ENCODE results near the gene MSMB. TPM values are rescaled to one million over a fixed set of nuclear protein-coding genes. Genes with fewer than 3 reads are reported as not detected.

The MSMB gene
- total RNA-seq, 1 experiment from 2014 or later: not detected

DNA sequence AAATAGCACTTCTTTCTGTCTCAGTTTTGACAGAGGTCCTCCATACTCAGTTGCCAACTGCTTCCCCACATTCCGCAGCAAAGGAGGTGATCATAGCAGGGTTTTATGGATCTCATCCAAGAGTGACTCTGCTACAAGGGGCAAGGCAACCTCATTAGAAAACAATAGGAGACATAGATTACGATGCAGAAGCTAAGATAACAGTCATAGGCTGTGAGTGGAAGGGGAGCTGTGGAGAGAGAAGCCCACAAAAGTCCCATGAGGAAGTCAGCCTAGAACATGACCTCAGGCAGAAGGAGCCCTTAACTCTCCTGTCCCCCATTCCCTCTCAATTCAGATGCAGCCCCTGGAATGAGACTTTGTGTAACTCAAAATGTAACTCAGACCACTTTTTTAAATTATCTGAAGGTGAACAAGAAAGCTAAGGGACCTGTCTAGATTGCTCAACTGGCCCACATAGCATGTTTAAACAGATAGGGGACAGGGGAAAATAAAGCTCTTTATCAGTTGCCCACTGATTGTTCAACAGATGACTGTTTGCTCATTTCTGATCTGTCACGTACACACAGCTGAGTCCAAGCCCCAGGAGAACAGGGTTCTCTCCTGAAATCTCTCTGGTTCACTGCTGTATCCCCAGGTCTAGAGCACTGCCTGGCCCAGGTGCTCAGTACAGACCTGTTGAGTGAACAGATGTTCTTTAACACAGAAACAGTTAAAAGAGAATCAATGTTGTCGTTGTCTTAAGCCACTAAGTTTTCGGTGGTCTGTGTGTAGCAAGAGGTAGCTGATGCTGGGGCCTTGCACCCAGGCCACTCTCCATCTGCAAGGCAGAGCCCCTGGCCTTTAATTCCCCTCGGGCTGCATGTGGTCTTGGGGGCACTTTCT, 14.2 kb downstream of the MSMB start:
- no peak for DNase-seq
- H3K9me2 ChIP-seq (replicated peaks; ENCODE audit: insufficient read depth, low read length): no peaks in the 10 kb centered on the region
- no peaks in the 10 kb centered on the region for H3K27me3 ChIP-seq (ENCODE audit: low read length)
- H3K79me2 ChIP-seq (ENCODE audit: low read length): peaks cover 35% of the 10 kb centered on the region
- H3K9me3 ChIP-seq (ENCODE audit: low read length): no peaks in the 10 kb centered on the region
- no peak overlapping the region for H3K4me3 ChIP-seq (ENCODE audit: low read length)
- H3K4me2 ChIP-seq (ENCODE audit: low read depth, low read length, poor library complexity, severe bottlenecking): no peak overlapping the region
- no peaks in the 10 kb centered on the region for H3K36me3 ChIP-seq (ENCODE audit: insufficient read depth, low read length)
- peaks cover 28% of the 10 kb centered on the region for H3K4me1 ChIP-seq (ENCODE audit: low read length)
- H3K9ac ChIP-seq (ENCODE audit: low read length): no peak overlapping the region
- H4K20me1 ChIP-seq (ENCODE audit: insufficient read depth, low read depth, low read length): peaks cover 20% of the 10 kb centered on the region
- H2AFZ ChIP-seq (ENCODE audit: low read length): peak overlapping the region; percentile 20; the same call in 1 of the 2 replicates
- H3K27ac ChIP-seq (ENCODE audit: low read length): no peak overlapping the region

DNA sequence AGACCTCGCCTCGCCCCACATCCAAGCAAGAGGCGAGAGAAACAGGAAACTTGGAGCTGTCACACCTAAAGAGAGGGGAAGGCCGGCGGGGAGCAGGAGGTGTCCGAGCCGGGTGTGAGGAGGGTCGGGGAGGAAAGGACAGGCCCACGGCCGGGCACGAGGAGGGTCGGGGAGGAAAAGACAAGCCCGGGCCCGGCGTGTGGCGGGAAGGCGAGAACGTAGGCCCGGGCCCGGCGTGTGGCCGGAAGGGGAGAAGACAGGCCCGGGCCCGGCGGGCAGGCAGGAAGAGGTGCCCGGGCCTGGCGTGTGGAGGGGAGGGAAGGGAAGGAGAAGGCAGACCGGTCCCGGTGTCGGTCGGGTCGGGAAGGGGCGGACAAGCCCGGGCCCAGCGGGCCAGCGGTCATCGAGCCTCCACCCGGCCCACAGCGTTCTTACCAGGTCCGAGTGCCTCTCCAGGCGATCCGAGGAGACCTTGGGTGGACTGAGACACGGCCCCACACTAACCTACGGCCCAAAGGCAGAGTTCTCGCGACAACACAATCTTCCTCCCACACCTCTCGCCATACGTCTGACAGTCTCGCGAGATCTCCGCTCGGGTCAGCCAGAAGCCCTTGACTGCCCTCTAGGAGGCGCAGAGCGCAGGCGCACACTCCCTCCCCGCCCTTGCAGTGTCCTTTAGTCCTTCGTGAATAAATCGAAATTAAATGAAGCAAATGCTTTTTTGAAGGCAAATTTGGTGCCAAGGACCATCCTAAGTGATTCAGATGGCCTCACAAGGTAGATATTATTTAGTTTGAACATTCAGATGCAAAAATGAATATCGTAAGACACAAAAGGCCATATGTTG, 15.8 kb downstream of the MSMB start, which contains the start of gene NCOA4:
NCOA4 (minus strand) TSS at position 533 of the 847 bp plus-strand sequence. CDS start 13,943 bp downstream, outside the sequence.
- H3K9ac ChIP-seq (ENCODE audit: low read length): peak within 1 kb of the TSS; percentile 93
- peak within 1 kb of the TSS; percentile 86; the same call in 1 of the 2 replicates for H2AFZ ChIP-seq (ENCODE audit: low read length)
- H3K4me1 ChIP-seq (ENCODE audit: low read length): peaks cover 30% of the 10 kb centered on the region
- H3K9me2 ChIP-seq (replicated peaks; ENCODE audit: insufficient read depth, low read length): no peaks in the 10 kb centered on the region
- peak within 1 kb of the TSS; percentile 77 for H3K4me3 ChIP-seq (ENCODE audit: low read length)
- peak within 1 kb of the TSS; percentile 62 for H3K27ac ChIP-seq (ENCODE audit: low read length)
- no peaks in the 10 kb centered on the region for H3K27me3 ChIP-seq (ENCODE audit: low read length)
- H4K20me1 ChIP-seq (ENCODE audit: insufficient read depth, low read depth, low read length): peaks cover 28% of the 10 kb centered on the region
- peak; percentile 99 for DNase-seq
- no peaks in the 10 kb centered on the region for H3K9me3 ChIP-seq (ENCODE audit: low read length)
- peak within 1 kb of the TSS; percentile 93 for H3K4me2 ChIP-seq (ENCODE audit: low read depth, low read length, poor library complexity, severe bottlenecking)
- no peaks in the 10 kb centered on the region for H3K36me3 ChIP-seq (ENCODE audit: insufficient read depth, low read length)
- peaks cover 50% of the 10 kb centered on the region for H3K79me2 ChIP-seq (ENCODE audit: low read length)

DNA sequence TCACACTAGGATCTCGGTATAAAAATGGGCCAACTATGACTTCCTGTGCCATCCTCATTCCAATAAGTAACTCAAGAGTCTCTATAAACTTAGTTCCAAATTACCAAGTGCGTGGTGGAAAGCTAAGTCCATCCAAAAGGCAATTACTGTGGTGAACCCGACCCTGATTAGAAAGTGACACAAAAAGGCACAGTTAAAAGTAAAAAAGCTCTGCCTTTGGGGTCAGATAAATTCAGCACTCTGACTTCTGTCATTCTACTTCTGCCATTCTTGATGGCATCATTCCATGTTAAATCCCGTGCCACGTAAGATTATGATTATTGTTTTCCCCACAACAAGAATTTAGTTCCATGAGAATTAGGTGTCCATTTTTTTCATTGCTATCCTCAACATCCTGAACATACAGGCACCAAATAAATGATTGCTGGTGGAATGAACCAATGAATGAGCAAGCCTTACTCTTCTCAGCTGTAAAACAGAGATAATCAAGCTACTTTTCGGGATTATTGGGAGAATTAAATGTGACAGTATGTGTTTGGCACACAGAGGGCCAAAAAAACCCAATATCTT, 16.5 kb downstream of the MSMB start:
- peak; percentile 51 for DNase-seq
- Histone ChIP-seq H3K9me3 (ENCODE audit: low read length) (no peaks in the 10 kb centered on the region), H4K20me1 (ENCODE audit: insufficient read depth, low read depth, low read length) (peaks cover 29% of the 10 kb centered on the region), H3K79me2 (ENCODE audit: low read length) (peaks cover 58% of the 10 kb centered on the region), H3K36me3 (ENCODE audit: insufficient read depth, low read length) (no peaks in the 10 kb centered on the region), H3K4me1 (ENCODE audit: low read length) (peaks cover 30% of the 10 kb centered on the region), H2AFZ (ENCODE audit: low read length) (no peak overlapping the region; the same call in 1 of the 2 replicates), H3K27ac (ENCODE audit: low read length) (peak overlapping the region; percentile 62), H3K9ac (ENCODE audit: low read length) (peak overlapping the region; percentile 93), H3K9me2 (replicated peaks; ENCODE audit: insufficient read depth, low read length) (no peaks in the 10 kb centered on the region), H3K4me3 (ENCODE audit: low read length) (peak overlapping the region; percentile 77), H3K4me2 (ENCODE audit: low read depth, low read length, poor library complexity, severe bottlenecking) (peak overlapping the region; percentile 93), H3K27me3 (ENCODE audit: low read length) (no peaks in the 10 kb centered on the region)

DNA sequence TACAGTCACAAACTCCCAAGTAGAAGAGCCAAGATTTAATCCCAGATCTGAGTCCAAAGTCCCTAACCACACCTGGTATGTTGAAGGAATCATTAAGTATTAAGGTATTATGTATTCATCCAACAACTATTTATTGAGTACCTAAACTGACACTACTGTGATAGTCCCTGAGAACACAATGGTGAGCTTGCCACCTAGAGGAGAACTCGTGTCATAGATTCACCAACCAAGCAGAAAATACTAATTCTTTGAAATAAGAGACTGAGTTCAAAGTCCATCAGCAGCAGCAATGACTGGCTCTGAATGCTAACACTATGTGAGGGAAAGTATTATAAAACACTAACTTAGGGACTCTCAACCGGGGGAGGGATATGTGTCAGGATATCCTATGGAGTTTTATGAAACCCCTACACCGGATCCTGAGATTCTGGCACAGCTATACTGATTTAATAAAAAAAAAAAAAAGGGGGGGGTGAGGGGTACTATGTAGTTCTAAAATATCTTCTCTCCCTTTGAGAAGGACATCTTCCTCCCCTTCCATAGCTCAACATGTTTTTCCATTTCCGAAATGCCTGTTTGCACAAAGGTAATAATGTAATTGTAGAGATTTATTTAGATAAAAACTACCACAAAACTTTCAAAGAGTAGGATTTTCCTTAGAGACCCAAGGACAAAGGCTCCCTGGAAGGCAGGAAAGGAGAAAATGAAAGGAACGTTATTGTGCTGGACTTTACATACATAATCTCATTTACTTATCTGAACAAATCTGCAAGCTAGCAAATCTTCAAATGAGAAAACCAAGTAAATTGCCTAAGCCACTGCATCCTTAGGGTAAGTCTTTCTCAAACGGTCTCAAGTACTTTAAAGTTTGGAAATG, 17.2 kb downstream of the MSMB start:
- Histone ChIP-seq H3K27me3 (ENCODE audit: low read length) (no peaks in the 10 kb centered on the region), H4K20me1 (ENCODE audit: insufficient read depth, low read depth, low read length) (peaks cover 29% of the 10 kb centered on the region), H3K27ac (ENCODE audit: low read length) (peak overlapping the region; percentile 62), H3K9ac (ENCODE audit: low read length) (peak overlapping the region; percentile 93), H3K4me1 (ENCODE audit: low read length) (peaks cover 30% of the 10 kb centered on the region), H3K4me3 (ENCODE audit: low read length) (peak overlapping the region; percentile 77), H3K36me3 (ENCODE audit: insufficient read depth, low read length) (no peaks in the 10 kb centered on the region), H3K9me3 (ENCODE audit: low read length) (no peaks in the 10 kb centered on the region), H3K79me2 (ENCODE audit: low read length) (peaks cover 65% of the 10 kb centered on the region), H3K9me2 (replicated peaks; ENCODE audit: insufficient read depth, low read length) (no peaks in the 10 kb centered on the region), H2AFZ (ENCODE audit: low read length) (no peak overlapping the region), H3K4me2 (ENCODE audit: low read depth, low read length, poor library complexity, severe bottlenecking) (peak overlapping the region; percentile 93)
- peak; percentile 84 for DNase-seq

DNA sequence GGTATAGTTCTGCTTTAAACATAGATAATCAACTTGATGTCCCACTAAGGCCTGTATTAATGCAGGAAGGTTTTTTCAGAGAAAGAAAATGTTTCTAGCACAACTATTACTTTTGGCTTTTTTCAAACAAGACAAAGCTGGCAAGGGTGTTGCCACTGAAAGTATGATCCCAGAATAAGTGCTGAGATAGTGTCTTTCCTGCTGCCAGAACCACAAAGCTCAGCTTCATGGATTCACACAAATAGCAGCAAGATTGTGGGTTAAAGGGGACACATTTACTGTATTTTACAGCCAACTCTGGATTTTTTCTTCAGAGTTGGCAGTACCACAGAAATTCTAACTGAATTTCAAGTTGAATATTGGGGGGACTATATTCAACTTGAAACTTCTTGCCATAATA, 20.0 kb downstream of the MSMB start:
- Histone ChIP-seq H3K4me3 (ENCODE audit: low read length) (no peak overlapping the region), H3K9ac (ENCODE audit: low read length) (no peak overlapping the region), H3K79me2 (ENCODE audit: low read length) (peaks cover 92% of the 10 kb centered on the region), H2AFZ (ENCODE audit: low read length) (no peak overlapping the region), H3K4me1 (ENCODE audit: low read length) (peaks cover 40% of the 10 kb centered on the region), H3K9me2 (replicated peaks; ENCODE audit: insufficient read depth, low read length) (no peaks in the 10 kb centered on the region), H3K9me3 (ENCODE audit: low read length) (no peaks in the 10 kb centered on the region), H3K4me2 (ENCODE audit: low read depth, low read length, poor library complexity, severe bottlenecking) (no peak overlapping the region), H3K36me3 (ENCODE audit: insufficient read depth, low read length) (no peaks in the 10 kb centered on the region), H3K27ac (ENCODE audit: low read length) (no peak overlapping the region), H3K27me3 (ENCODE audit: low read length) (no peaks in the 10 kb centered on the region), H4K20me1 (ENCODE audit: insufficient read depth, low read depth, low read length) (peaks cover 29% of the 10 kb centered on the region)
- DNase-seq: no peak

DNA sequence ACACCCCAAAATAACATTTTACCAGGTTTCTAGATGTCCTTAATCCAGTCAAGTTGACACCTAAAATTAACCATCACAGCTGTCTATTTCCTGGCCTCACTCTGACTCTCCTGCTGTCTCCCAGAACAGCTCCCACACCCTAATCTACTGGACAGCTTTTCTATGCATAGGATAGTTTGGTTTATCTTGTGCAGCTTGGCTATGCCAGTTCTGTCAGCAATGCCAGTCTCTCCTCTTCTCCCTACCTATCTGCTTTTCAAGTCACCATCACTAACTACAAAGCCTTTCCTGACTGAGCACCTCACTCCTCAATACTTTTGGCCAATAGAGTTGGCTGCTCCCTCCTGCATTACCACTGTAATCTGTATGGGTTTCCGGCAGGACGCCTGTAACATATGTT, 20.7 kb downstream of the MSMB start:
- H3K9ac ChIP-seq (ENCODE audit: low read length): no peak overlapping the region
- no peak for DNase-seq
- peaks cover 42% of the 10 kb centered on the region for H3K4me1 ChIP-seq (ENCODE audit: low read length)
- H3K27ac ChIP-seq (ENCODE audit: low read length): no peak overlapping the region
- H3K79me2 ChIP-seq (ENCODE audit: low read length): peaks cover 99% of the 10 kb centered on the region
- peaks cover 29% of the 10 kb centered on the region for H4K20me1 ChIP-seq (ENCODE audit: insufficient read depth, low read depth, low read length)
- no peaks in the 10 kb centered on the region for H3K27me3 ChIP-seq (ENCODE audit: low read length)
- H3K36me3 ChIP-seq (ENCODE audit: insufficient read depth, low read length): no peaks in the 10 kb centered on the region
- H3K9me2 ChIP-seq (replicated peaks; ENCODE audit: insufficient read depth, low read length): no peaks in the 10 kb centered on the region
- H3K4me2 ChIP-seq (ENCODE audit: low read depth, low read length, poor library complexity, severe bottlenecking): no peak overlapping the region
- H3K9me3 ChIP-seq (ENCODE audit: low read length): no peaks in the 10 kb centered on the region
- H3K4me3 ChIP-seq (ENCODE audit: low read length): no peak overlapping the region
- H2AFZ ChIP-seq (ENCODE audit: low read length): no peak overlapping the region

DNA sequence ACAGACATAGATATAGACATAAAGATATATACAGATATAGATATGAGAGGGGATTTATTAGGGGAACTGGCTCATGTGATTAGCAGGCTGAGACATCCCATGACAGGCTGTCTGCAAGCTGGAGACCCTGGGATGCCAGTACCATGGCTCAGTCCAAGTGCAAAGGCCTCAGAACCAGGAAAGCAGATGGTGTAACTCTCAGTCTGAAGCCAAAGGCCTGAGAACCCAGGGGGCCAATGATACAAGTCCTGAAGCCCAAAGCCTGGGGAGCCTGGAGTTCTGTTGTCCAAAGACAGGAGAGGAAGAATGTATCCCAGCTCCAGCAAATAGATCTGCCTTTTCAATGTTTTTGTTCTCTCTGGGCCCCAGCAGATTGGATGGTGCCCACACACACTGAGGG, 21.1 kb downstream of the MSMB start:
- Histone ChIP-seq H3K4me2 (ENCODE audit: low read depth, low read length, poor library complexity, severe bottlenecking) (no peak overlapping the region), H3K9me2 (replicated peaks; ENCODE audit: insufficient read depth, low read length) (no peaks in the 10 kb centered on the region), H3K27ac (ENCODE audit: low read length) (no peak overlapping the region), H3K79me2 (ENCODE audit: low read length) (peaks cover 100% of the 10 kb centered on the region), H3K4me3 (ENCODE audit: low read length) (no peak overlapping the region), H2AFZ (ENCODE audit: low read length) (no peak overlapping the region), H3K36me3 (ENCODE audit: insufficient read depth, low read length) (no peaks in the 10 kb centered on the region), H3K4me1 (ENCODE audit: low read length) (peaks cover 47% of the 10 kb centered on the region), H3K9ac (ENCODE audit: low read length) (no peak overlapping the region), H3K9me3 (ENCODE audit: low read length) (no peaks in the 10 kb centered on the region), H4K20me1 (ENCODE audit: insufficient read depth, low read depth, low read length) (peaks cover 28% of the 10 kb centered on the region), H3K27me3 (ENCODE audit: low read length) (no peaks in the 10 kb centered on the region)
- no peak for DNase-seq

Data from Karpas-422 (cell line).